ENCODE data around the gene CTNNB1. TPM values are rescaled to one million over a fixed set of nuclear protein-coding genes. Genes with fewer than 3 reads are reported as not detected.

Gene CTNNB1
- total and polyA plus RNA-seq, 2 of the 4 experiments (the other 2 are of a cell fraction): 364 to 1,677 TPM

- H3K14ac ChIP-seq (replicated peaks; ENCODE audit: low read depth, low read length): peak overlapping the region; percentile 40; the same call in 1 of the 2 replicates
- peak overlapping the region; percentile 57 for H2AFZ ChIP-seq (replicated peaks; ENCODE audit: low read length, poor library complexity)
- no peak overlapping the region; a peak in 1 of 4 replicates for H4K8ac ChIP-seq (ENCODE audit: low read depth in 2 of 2, low read length in 2 of 2)
- peaks cover 15% of the 10 kb centered on the region for H3K4me1 ChIP-seq (ENCODE audit: control insufficient read depth, insufficient read depth, low read length)
- dilution Hi-C loops (cut with HindIII; ENCODE audit: low sequenced_read_pairs, unreplicated experiment) (no loop called here), intact Hi-C loops (cut with micrococcal nuclease) (no loop called here), in situ Hi-C loops (cut with MboI; ENCODE audit: low sequenced_read_pairs) (no loop called here)
- H4K5ac ChIP-seq (ENCODE audit: low read depth, low read length): no peak overlapping the region
- BruUV-seq (replicated peaks): no TSS peak
- no peaks in the 10 kb centered on the region for H3K9me3 ChIP-seq (ENCODE audit: control insufficient read depth, insufficient read depth, low read length)
- peak overlapping the region; percentile 9 for H3K4ac ChIP-seq (ENCODE audit: low read depth, low read length)
- H2AK9ac ChIP-seq (replicated peaks; ENCODE audit: low read depth, low read length, poor library complexity): no peak overlapping the region
- H3K9me1 ChIP-seq (ENCODE audit: insufficient read depth, low read length): peaks cover 17% of the 10 kb centered on the region
- H2BK20ac ChIP-seq (ENCODE audit: low read depth, low read length): peak overlapping the region; percentile 9; the same call in 1 of the 2 replicates
- H4K20me1 ChIP-seq (ENCODE audit: insufficient read depth, low read length): no peaks in the 10 kb centered on the region; the same call in 1 of the 2 replicates
- no peak overlapping the region for H3K4me3 ChIP-seq (ENCODE audit: insufficient read depth, low read depth, low read length)
- H2AK5ac ChIP-seq (ENCODE audit: low read depth, low read length): no peak overlapping the region
- CTCF ChIA-PET: interaction anchor here (0.5 to 1.4 kb wide), 2 partner anchors 10 to 63 kb away, joined by 3 to 7 read pairs; no protein-coding TSS in a partner anchor
- DNase-seq (peak; percentile 90), ATAC-seq (ENCODE audit: low read depth) (peak; percentile 48)
- H3K4me2 ChIP-seq (ENCODE audit: low read depth, low read length): no peak overlapping the region
- no peaks in the 10 kb centered on the region for H3K27me3 ChIP-seq (ENCODE audit: control insufficient read depth, insufficient read depth, low read length)
- no peak overlapping the region for H3K27ac ChIP-seq (ENCODE audit: insufficient read depth, low read length)
- no peaks in the 10 kb centered on the region for H3K36me3 ChIP-seq (ENCODE audit: control insufficient read depth, insufficient read depth, low read length)
- 0 out of 2 replicates have a peak overlapping the region, but pooled peaks have one; percentile 49 for H2BK120ac ChIP-seq (ENCODE audit: low read depth, low read length)
- peak overlapping the region; percentile 37; the same call in 1 of the 2 replicates for H4K91ac ChIP-seq (ENCODE audit: insufficient read depth, low read depth, low read length)
- no peak overlapping the region for H3K23ac ChIP-seq (ENCODE audit: low read depth, low read length)
- H2BK15ac ChIP-seq (ENCODE audit: low read depth, low read length): no peak overlapping the region
- TF ChIP-seq MXI1 (IDR thresholded peaks at IDR 0.05; ENCODE audit: borderline replicate concordance, low read depth, low read length) (no peak), USF2 (IDR thresholded peaks at IDR 0.05; ENCODE audit: low read depth, low read length) (0 out of 2 replicates have a peak, but pooled peaks have one; percentile 53), FOS (IDR thresholded peaks at IDR 0.05; ENCODE audit: low read depth, low read length) (0 out of 2 replicates have a peak, but pooled peaks have one; percentile 23), MAFK (IDR thresholded peaks at IDR 0.05; ENCODE audit: low read depth, low read length) (no peak), ELK1 (IDR thresholded peaks at IDR 0.05; ENCODE audit: borderline replicate concordance, low read depth, low read length) (no peak)
- no peak overlapping the region for H3K9ac ChIP-seq (ENCODE audit: low read depth, low read length)
- H3K56ac ChIP-seq (ENCODE audit: extremely low read depth, insufficient read depth, low read length): no peak overlapping the region
- WGBS, 2 experiments (ENCODE audit: extremely low coverage in 2 of 2, insufficient read length in 1 of 2): 0% methylated on average over 1 of the region's 3 CpGs; no CpG with 5 or more reads in 1 of the 2 experiments
- H3K18ac ChIP-seq (ENCODE audit: low read depth, low read length): no peak overlapping the region
- H2BK5ac ChIP-seq (ENCODE audit: low read depth, low read length, poor library complexity, severe bottlenecking): peak overlapping the region; percentile 7
- POLR2A ChIA-PET (ENCODE audit: unreplicated experiment): no interaction called here
- no peaks in the 10 kb centered on the region for H3K79me1 ChIP-seq (ENCODE audit: low read depth in 1 of 2, low read length in 2 of 2)
Observed at GRCh38 chr3:41265823-41266273, 66.5 kb downstream of the CTNNB1 start.
